Caki2 (cell line): ENCODE measurements around the gene GHITM. TPM values are rescaled to one million over a fixed set of nuclear protein-coding genes. Genes with fewer than 3 reads are reported as not detected.
"Not testable (repeated sequence)": the region's sequence is repeated elsewhere in the genome, so short reads cannot be mapped to it uniquely, and the experiment has no call there.

Experiments used
- DNase-seq: peaks from one replicate; pipeline ENCODE4 v3.0.0-alpha.2; 2015; ENCODE audit warnings: low read depth
- in situ Hi-C: cut with HindIII; loops from 2 replicates; pipeline ENCODE4 v1.10.0; 2016; ENCODE audit warnings: low sequenced_read_pairs, low pct_unique_long_range_greater_than_20kb, mixed read lengths
- total RNA-seq: library from RNA; depleted of rRNA; stranded (reverse); fragments of >200 nt; shearing (Covaris generic); gene quantifications from 2 replicates; pipeline ENCODE4 v1.2.3, GENCODE V29; 2014; ENCODE audit warnings: low replicate concordance

Gene GHITM
- total RNA-seq, 1 experiment from 2014 or later, result 205 TPM

DNA sequence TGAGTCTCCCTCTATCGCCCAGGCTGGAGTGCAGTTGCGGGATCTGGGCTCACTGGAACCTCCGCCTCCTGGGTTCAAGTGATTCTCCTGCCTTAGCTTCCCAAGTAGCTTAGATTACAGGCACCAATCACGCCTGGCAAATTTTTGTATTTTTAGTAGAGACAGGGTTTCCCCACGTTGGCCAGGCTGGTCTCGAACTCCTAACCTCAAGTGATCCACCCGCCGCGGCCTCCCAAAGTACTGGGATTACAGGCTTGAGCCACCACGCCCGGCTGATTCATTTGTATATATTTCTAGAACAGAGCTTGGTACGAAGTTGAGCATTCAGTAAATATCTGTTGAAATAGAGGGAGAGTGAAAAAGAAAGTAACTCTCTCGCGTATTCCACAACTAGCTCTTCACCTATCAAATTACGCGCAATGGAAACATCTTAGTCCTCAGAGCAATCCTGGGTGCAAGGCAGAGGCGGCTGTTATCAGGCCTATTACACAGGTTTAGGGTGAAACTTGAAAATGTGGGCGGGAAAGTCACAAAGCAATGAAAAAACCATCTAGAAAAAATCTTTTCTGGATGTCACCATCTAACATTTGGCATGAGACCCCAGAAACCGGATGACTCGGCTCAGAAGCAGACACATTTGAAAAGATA lies 707 bp upstream of the GHITM start:
- in situ Hi-C loops, result no loop called here
- no peak for DNase-seq

DNA sequence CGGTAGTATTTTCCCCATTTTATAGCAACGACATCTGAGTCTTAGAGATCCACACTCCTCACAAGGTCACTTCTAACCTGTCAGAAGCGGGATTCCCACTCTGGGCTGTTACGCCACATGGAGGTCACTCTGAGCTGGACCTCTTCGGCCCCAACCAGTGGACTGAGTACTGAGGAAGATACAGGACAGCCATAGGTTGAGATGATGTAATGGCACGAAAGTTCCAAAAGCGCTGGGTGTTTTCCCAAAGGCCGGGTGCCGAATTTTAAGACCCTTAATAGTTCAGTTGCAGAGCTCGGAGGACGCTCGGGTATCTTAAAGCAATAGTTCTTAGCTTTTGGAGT lies 699 bp downstream of the GHITM start:
- in situ Hi-C loops, result no loop called here
- DNase-seq, result no peak

DNA sequence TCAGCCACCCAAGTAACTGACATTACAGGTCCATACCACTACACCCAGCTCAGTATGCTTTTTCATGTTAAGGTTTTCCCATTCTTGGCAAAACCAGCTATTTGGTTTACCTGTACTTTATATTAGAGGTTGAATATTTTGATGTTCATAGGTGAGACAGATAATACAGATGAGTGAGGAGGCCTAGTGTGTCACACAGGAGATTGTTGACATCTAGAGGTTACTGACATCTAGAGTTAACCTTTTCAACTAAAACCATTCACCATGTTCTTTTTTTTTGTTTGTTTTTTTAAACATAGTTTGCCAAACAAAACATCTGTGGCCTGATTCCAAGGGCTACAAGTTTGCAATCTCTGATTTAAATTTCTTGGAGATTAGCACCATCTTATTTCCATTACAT lies 8.0 kb downstream of the GHITM start:
- in situ Hi-C loops, result no loop called here
- no peak for DNase-seq

DNA sequence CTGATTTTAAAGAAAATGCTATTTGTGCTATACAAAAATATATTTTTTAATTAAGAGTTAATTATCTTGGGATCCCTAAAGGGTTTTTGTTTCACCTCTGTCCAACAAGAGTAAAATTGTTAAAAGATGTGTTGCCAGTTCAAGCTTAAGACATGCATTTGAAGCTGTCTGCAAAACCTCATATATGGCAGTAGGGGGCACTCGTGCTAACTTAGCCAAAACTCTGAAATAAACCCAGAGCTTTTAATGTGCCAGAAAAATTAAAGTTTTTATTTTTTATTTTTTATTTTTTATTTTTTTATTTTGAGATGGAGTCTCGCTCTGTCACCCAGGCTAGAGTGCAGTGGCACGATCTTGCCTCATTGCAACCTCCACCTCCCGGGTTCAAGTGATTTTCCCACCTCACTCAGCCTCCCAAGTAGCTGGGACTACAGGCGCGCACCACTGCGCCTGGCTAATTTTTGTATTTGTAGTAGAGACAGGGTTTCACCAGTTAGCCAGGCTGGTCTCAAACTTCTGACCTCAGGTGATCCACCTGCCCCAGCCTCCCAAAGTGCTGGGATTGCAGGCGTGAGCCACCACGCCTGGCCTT lies 8.8 kb downstream of the GHITM start:
- in situ Hi-C loops, DNase-seq: not testable (repeated sequence)

DNA sequence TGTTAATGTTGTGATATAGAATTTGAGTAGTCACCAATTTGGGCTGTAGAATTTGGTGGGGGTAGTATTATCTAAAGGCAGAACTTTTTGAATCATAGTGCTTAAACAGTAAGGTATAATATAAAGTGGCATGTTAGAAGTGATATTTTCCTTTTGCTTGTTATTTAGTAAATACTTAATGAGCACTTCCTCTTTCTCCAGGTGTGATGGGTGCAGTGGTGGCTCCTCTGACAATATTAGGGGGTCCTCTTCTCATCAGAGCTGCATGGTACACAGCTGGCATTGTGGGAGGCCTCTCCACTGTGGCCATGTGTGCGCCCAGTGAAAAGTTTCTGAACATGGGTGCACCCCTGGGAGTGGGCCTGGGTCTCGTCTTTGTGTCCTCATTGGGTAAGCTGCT lies 10.5 kb downstream of the GHITM start:
- in situ Hi-C loops, result no loop called here
- DNase-seq, result no peak

DNA sequence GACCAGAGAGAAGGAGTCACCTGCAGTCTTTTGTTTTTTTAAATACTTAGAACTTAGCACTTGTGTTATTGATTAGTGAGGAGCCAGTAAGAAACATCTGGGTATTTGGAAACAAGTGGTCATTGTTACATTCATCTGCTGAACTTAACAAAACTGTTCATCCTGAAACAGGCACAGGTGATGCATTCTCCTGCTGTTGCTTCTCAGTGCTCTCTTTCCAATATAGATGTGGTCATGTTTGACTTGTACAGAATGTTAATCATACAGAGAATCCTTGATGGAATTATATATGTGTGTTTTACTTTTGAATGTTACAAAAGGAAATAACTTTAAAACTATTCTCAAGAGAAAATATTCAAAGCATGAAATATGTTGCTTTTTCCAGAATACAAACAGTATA lies 13.5 kb downstream of the GHITM start:
- no peak for DNase-seq
- in situ Hi-C loops, result no loop called here

DNA sequence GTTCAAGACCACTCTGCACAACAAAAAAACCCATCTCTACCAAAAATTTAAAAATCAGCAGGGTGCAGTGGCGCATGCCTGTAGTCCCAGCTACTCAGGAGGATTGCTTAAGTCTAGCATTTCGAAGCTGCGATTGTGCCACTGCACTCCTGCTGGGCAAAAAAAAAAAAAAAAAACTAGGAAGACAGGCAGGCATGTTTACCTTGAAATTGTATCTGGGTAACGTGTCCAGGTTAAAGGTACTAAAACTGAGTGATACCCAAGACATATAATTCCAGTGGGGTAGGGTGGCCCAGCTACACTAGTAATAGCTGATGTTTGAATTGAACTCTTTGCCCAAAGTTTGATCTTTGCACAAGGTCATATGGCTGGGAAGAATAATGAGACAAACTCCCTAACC lies 16.2 kb downstream of the GHITM start:
- in situ Hi-C loops, result no loop called here
- no peak for DNase-seq

DNA sequence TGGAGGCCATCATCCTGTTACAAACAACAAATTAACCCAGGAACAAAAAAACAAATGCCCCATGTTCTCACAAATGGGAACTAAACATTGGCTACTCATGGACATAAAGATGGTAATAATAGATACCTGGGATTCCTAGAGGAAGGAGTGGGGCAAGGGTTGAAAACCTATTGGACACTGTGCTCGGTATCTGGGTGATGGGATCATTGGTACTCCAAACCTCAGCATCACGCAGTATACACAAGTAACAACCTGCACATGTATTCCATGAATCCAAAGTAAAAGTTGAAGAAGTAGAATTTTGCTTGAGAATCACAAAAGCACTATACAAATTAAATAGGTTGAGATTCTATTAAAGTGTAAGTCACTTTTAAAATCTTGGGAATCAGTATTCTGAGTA lies 16.7 kb downstream of the GHITM start:
- no peak for DNase-seq
- in situ Hi-C loops, result no loop called here

DNA sequence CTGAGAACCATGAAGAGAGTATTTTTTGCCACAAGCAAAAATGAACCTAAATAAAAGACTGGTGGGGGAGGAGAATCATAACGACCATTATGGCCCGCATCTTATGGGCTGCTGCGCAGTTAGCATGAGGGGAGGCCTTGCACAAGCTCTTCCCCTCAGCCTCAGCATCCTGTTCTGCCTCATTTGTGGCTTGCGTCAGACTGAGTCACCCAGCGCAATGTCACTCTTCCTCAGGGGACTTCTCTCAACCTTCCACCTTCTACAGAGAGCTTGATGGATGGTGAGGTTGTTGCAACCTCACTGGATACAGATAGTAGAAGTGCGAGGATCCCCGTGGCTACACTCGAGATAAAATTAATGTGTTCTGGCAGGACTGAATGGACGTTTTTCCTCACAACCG lies 17.5 kb downstream of the GHITM start:
- peak; percentile 53 for DNase-seq
- in situ Hi-C loops, result no loop called here

DNA sequence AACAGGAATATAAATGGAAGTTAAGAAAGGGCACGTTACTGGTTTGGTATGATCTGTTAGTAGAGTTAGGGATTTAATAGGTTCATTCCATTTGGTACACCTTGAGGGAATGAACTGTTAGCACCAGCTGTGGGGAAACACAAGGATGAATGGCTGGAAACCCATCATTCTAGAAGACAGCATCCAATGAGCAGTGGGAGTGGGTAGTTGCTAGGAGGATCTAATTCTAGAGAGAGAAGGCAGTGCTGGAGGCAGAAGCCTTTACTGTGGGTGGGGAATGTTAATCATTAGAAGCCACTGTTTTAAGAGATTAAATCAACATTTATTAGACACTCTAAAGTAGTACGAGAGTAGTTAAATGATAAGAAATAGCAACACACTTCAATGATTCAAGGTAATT lies 18.8 kb downstream of the GHITM start:
- in situ Hi-C loops, result no loop called here
- DNase-seq, result no peak

DNA sequence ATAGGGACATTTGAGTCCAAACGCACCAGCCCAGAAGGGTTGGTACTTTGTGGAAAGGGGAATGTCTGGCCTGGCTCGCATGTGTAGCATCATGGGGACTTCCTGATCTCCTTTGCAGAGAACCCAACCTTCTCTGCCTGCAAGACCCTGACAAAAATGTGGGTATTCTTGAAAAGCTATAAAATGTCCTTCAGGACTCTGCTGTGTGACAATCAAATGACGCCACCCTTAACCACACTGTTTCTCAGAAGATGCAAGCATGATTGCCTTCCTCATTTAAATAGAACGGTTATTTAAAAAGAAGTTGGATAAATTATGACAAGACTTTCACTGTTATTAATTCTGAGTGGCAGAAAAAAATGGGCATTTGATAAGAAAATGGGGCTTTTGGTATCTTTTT lies 19.2 kb downstream of the GHITM start:
- in situ Hi-C loops, result no loop called here
- no peak for DNase-seq

DNA sequence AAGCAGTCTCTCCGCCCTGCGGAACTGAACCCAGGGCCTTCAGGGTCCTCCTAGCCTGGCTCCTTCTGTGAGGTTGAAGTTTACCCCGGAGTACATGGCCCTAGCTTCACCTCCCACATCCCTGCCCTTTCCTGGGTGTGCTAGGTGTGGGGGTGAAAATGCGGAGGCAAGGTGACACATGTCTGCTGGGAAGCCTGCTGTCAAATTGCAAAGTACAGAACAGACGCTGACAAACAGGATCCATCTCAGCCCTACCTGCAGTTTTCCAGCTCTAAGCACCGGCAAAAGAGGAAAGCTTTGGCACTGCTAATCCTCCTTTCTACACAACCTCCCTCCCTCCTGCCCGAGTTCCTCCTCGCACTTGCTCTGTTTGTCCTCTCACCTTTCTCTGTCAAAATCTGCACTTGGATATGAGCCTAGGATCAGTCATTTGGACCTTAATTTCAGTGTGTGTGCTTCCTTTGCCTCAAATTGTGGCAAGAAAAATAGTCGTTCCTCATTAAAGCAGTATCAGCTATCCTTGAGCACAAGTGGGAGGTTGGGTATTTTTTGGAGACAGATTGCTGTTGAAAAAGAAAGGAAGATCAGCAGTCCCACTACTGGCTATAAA lies 19.9 kb downstream of the GHITM start:
- in situ Hi-C loops, result no loop called here
- no peak for DNase-seq

DNA sequence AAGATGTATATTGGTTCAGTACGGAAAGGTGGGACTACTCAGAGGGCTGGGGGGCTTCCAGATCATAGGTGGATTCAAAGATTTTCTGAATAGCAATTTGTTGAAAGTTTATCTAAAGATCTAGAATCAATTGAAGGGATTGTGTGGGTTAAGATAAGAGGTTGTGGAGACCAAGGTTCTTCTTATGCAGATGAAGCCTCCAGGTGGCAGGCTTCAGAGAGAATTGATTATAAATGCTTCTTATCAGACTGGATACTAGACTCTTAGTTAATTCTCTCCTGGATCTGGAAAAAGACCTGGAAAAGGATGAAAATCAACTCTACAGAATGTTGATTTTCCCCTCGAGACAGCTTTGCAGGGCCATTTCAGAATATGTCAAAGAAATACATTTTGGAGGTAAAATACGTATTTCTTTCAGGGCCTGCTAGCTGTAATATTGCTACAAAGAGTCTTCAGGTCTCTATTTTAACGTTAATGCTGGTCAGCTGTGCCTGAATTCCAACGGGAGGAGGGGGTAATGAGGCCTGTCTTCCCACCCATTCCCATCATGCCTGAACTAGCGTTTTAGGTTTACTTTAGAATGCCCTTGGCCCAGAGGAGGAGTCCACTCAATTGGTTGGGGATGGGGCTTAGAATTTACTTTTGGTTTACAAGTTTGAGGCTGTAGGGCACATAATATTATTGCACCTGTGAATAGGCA lies 21.5 kb downstream of the GHITM start:
- in situ Hi-C loops, result no loop called here
- no peak for DNase-seq

DNA sequence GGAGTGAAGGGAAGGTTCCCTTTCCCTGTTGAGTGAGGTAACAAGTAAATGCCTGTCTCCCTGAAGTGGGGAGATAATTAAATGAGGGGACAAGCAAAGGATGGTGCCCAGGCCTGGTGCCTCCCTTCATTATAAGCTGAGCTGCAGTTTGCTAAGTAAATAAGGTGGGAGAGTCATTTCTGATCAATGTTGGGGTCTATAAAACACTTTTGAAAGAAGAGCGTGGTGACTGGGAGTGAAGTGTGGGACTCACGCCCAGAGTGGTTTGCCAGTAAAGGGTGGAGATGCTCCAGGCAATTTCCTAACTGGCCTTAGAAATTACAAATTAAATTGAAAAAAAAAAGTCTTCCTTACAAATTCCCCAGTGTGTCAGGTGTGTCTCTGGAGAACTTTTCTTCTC lies 24.7 kb downstream of the GHITM start:
- no peak for DNase-seq
- in situ Hi-C loops, result no loop called here

DNA sequence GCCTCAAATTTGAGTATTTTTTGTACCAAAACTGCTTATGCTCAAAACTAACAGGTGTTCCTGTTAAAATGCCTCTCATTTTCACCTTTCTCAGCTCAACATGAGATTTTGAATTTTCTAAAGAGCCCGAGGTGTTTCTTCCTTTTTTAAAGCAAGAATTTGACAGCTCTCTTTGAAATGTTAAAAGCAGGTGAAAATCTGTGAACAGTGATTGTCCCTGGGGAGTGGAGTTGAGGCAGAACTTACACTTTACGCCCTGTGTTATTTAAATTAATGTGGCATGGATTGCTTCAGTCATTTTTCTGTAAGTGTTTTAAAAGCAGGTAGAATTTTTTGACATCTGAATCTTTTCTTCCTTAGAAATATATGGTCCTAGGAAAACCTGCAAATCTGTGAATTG lies 25.1 kb downstream of the GHITM start:
- DNase-seq, result no peak
- in situ Hi-C loops, result no loop called here

DNA sequence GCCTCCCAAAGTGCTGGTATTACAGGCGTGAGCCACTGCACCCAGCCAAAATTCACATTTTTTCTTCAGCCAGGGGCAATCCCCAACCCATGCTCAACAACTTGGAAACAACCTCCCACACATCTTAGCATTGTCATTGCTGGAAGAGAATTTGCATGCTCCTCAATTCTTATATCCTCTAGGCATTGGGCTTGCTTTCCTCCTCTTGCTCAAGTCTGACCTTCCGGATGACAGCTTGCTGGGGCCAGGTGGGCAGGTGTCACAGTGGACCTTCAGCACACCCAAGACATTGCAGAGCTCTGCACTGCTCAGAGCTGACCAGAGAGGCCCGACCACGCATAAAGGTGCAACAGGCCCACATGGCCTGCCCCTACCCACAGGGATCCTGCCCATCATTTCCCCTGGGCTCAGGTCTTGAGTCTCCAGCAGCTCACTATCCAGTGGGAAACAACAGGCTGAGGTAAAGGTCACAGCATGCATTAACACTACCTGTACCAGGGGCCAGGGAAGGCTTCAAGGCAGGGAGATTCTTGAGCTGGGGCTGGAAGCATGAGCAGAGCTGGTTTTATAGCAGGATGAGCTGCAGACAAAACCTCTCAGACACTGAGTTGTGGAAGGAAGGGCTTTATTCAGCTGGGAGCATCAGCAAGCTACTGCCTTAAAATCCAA lies 27.4 kb downstream of the GHITM start:
- in situ Hi-C loops, result no loop called here
- DNase-seq, result peak; percentile 36

DNA sequence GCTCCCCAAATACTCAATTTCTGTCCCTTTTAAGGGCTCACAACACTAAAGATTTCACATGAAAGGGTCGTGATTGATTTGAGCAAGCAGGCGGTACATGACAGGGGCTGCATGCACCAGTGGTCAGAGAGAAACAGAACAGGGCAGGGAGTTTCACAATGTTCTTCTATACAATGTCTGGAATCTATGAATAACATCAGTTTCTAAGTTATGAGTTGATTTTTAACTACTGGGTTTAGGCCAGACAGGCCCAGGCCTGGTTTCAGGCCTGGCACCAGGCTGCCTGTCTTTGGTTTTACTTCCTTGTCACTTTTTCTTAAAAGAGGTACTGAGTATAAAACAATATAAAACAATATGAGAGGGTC lies 28.0 kb downstream of the GHITM start:
- in situ Hi-C loops, result not testable (repeated sequence)
- peak; percentile 47 for DNase-seq

DNA sequence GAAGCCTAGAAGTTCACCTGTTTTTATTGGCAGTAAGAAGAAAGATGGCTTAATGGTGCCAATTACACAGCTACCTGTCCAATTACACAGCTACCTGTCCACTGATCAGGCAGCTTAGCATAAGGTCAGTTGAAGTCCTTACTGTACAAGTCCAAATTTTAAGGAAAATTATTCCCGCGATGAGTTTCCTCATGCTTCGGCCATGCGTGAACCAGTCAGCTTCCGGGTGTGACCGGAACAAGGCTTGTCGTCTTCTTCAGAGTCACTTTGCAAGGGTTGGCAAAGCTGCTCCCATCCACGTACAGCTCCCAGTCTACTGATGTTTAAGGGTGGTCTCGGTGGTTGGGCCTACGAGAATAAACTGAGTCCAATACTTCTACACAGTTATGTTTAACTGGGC lies 29.1 kb downstream of the GHITM start:
- in situ Hi-C loops, DNase-seq: not testable (repeated sequence)

DNA sequence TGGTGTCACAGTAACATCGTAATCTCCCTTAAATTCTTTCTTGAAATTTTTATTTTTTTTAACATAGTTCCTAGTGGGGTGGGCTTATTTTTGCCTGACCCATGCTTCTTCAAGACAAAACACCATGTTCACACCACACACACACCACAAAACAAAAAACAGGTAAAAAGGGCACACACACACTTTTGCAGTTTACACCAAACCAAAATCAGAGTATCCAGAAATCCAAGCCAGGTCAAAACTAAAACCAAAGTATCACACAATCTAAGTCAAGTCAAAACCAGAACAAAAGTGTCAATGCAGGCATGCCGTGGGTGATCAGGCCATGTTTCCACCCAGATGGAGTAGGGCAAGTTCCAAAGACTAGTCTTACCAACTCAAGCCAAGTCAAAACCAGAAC lies 31.9 kb downstream of the GHITM start:
- DNase-seq, in situ Hi-C loops: not testable (repeated sequence)
